Mesendoderm (in vitro differentiated cells): ENCODE measurements around the gene CELF1.

Experiments
- DNase-seq: peaks from one replicate; pipeline ENCODE4 v3.0.0; 2013
- H2AK5ac ChIP-seq: 2 replicates; pipeline ENCODE4 v1.6.1; 2013; ENCODE audit warnings: low read length, inconsistent platforms
- H2BK120ac ChIP-seq: 2 replicates; pipeline ENCODE4 v1.6.1; 2013; ENCODE audit warnings: low read depth, mild to moderate bottlenecking, low read length, moderate library complexity, mixed read lengths
- H2BK15ac ChIP-seq: replicated peaks from 2 replicates; pipeline ENCODE4 v1.6.1; 2013; ENCODE audit warnings: low read depth, mild to moderate bottlenecking, moderate library complexity
- H2BK5ac ChIP-seq: 2 replicates; pipeline ENCODE4 v1.6.1; 2013; ENCODE audit warnings: low read length, inconsistent platforms
- H3K18ac ChIP-seq: 2 replicates; pipeline ENCODE4 v1.6.1; 2013; ENCODE audit warnings: mild to moderate bottlenecking, low read length, mixed read lengths
- H3K23ac ChIP-seq: one replicate; pipeline ENCODE4 v1.6.1; 2013; ENCODE audit warnings: low read length
- H3K27ac ChIP-seq: 2 replicates; pipeline ENCODE4 v1.5.1; 2013; ENCODE audit warnings: low read depth, mild to moderate bottlenecking, inconsistent platforms, low read length, moderate library complexity
- H3K27me3 ChIP-seq: 2 replicates; pipeline ENCODE4 v1.6.1; 2013; ENCODE audit warnings: low read length, control low read depth, mild to moderate bottlenecking, inconsistent platforms; ENCODE audit not compliant: insufficient read depth, poor library complexity
- H3K36me3 ChIP-seq: 2 replicates; pipeline ENCODE4 v1.6.1; 2013; ENCODE audit warnings: low read length, inconsistent platforms; ENCODE audit not compliant: control insufficient read depth, insufficient read depth
- H3K4ac ChIP-seq: one replicate; pipeline ENCODE4 v1.6.1; 2013; ENCODE audit warnings: low read depth, mild to moderate bottlenecking, low read length, moderate library complexity
- H3K4me1 ChIP-seq: 2 replicates; pipeline ENCODE4 v1.6.1; 2013; ENCODE audit warnings: low read depth, low read length, inconsistent platforms; ENCODE audit not compliant: control insufficient read depth
- H3K4me2 ChIP-seq: 2 replicates; pipeline ENCODE4 v1.6.1; 2013; ENCODE audit warnings: low read length
- H3K4me3 ChIP-seq: 2 replicates; pipeline ENCODE4 v1.5.1; 2013; ENCODE audit warnings: mild to moderate bottlenecking, low read length
- H3K56ac ChIP-seq: one replicate; pipeline ENCODE4 v1.6.1; 2013; ENCODE audit warnings: low read length
- H3K79me1 ChIP-seq: 2 replicates; pipeline ENCODE4 v1.6.1; 2013; ENCODE audit warnings: low read length, inconsistent platforms
- H3K79me2 ChIP-seq: 2 replicates; pipeline ENCODE4 v1.6.1; 2013; ENCODE audit warnings: mild to moderate bottlenecking, low read length; ENCODE audit not compliant: control insufficient read depth, insufficient read depth
- H3K9ac ChIP-seq: 2 replicates; pipeline ENCODE4 v1.6.1; 2013; ENCODE audit warnings: low read length, inconsistent platforms
- H4K5ac ChIP-seq: one replicate; pipeline ENCODE4 v1.6.1; 2013; ENCODE audit warnings: low read length
- H4K8ac ChIP-seq: one replicate; pipeline ENCODE4 v1.6.1; 2013; ENCODE audit warnings: low read depth, mild to moderate bottlenecking, control low read depth, low read length, moderate library complexity
- WGBS: extraction: QIAGEN DNeasy Blood & Tissue Kit; methylation state at CpG from one replicate; pipeline ENCODE4 v1.1.7; 2013; ENCODE audit warnings: low lambda C conversion rate, missing lambda C conversion rate; ENCODE audit not compliant: insufficient coverage; ENCODE audit errors: extremely low coverage; 5-methylcytosine and 5-hydroxymethylcytosine counted together

Gene CELF1

GRCh38 chr11:47438721-47439120 lies 114.2 kb downstream of the CELF1 start:
- no peak overlapping the region for H3K56ac ChIP-seq
- H2BK120ac ChIP-seq, result no peak overlapping the region
- no peak overlapping the region for H3K4me3 ChIP-seq
- H4K5ac ChIP-seq, result no peak overlapping the region
- no peak overlapping the region for H3K27ac ChIP-seq
- H3K36me3 ChIP-seq, result no peaks in the 10 kb centered on the region
- no peak overlapping the region for H4K8ac ChIP-seq
- H2BK15ac ChIP-seq, result no peak overlapping the region
- H3K4ac ChIP-seq, result no peak overlapping the region
- no peak overlapping the region for H3K23ac ChIP-seq
- H3K9ac ChIP-seq, result no peak overlapping the region
- no peaks in the 10 kb centered on the region for H3K79me2 ChIP-seq
- no CpG with 5 or more reads among the region's 18 CpGs for WGBS
- no peak overlapping the region for H3K18ac ChIP-seq
- no peaks in the 10 kb centered on the region for H3K79me1 ChIP-seq
- H3K4me2 ChIP-seq, result no peak overlapping the region
- H2BK5ac ChIP-seq, result no peak overlapping the region
- no peaks in the 10 kb centered on the region for H3K4me1 ChIP-seq
- DNase-seq, result no peak
- H3K27me3 ChIP-seq, result no peaks in the 10 kb centered on the region
- no peak overlapping the region for H2AK5ac ChIP-seq

- Histone ChIP-seq H4K8ac (no peak overlapping the region), H4K5ac (no peak overlapping the region), H3K23ac (no peak overlapping the region), H3K4me2 (no peak overlapping the region), H3K27ac (no peak overlapping the region), H2AK5ac (no peak overlapping the region), H3K9ac (no peak overlapping the region), H3K4me1 (no peaks in the 10 kb centered on the region), H2BK15ac (no peak overlapping the region), H3K4ac (no peak overlapping the region), H2BK120ac (no peak overlapping the region), H3K79me1 (no peaks in the 10 kb centered on the region), H2BK5ac (no peak overlapping the region), H3K79me2 (no peaks in the 10 kb centered on the region), H3K18ac (no peak overlapping the region), H3K4me3 (no peak overlapping the region), H3K36me3 (no peaks in the 10 kb centered on the region), H3K56ac (no peak overlapping the region), H3K27me3 (no peaks in the 10 kb centered on the region)
- WGBS, result no CpG with 5 or more reads among the region's 16 CpGs
- DNase-seq, result no peak
These were observed 115.0 kb downstream of the CELF1 start for GRCh38 chr11:47437746-47438418.

- no CpG with 5 or more reads among the region's 11 CpGs for WGBS
- Histone ChIP-seq H3K36me3 (no peaks in the 10 kb centered on the region), H3K4me2 (no peak overlapping the region), H2BK15ac (no peak overlapping the region), H3K56ac (no peak overlapping the region), H3K23ac (no peak overlapping the region), H2BK5ac (no peak overlapping the region), H4K8ac (no peak overlapping the region), H3K4me3 (no peak overlapping the region), H3K79me1 (no peaks in the 10 kb centered on the region), H3K27ac (no peak overlapping the region), H3K9ac (no peak overlapping the region), H2AK5ac (no peak overlapping the region), H3K79me2 (no peaks in the 10 kb centered on the region), H3K27me3 (no peaks in the 10 kb centered on the region), H3K4me1 (no peaks in the 10 kb centered on the region), H3K18ac (no peak overlapping the region), H2BK120ac (no peak overlapping the region), H4K5ac (no peak overlapping the region), H3K4ac (no peak overlapping the region)
- DNase-seq, result no peak
These were observed 115.7 kb downstream of the CELF1 start for GRCh38 chr11:47437218-47437745.

GRCh38 chr11:47436726-47437125 lies 116.2 kb downstream of the CELF1 start:
- Histone ChIP-seq H2BK5ac (no peak overlapping the region), H3K36me3 (no peaks in the 10 kb centered on the region), H3K4me1 (no peaks in the 10 kb centered on the region), H3K56ac (no peak overlapping the region), H3K4me3 (no peak overlapping the region), H3K4me2 (no peak overlapping the region), H3K9ac (no peak overlapping the region), H2AK5ac (no peak overlapping the region), H2BK120ac (no peak overlapping the region), H3K18ac (no peak overlapping the region), H3K27ac (no peak overlapping the region), H4K5ac (no peak overlapping the region), H3K79me1 (no peaks in the 10 kb centered on the region), H3K4ac (no peak overlapping the region), H2BK15ac (no peak overlapping the region), H3K23ac (no peak overlapping the region), H3K79me2 (no peaks in the 10 kb centered on the region), H4K8ac (no peak overlapping the region), H3K27me3 (no peaks in the 10 kb centered on the region)
- no CpG with 5 or more reads among the region's 3 CpGs for WGBS
- DNase-seq, result no peak

- no peak overlapping the region for H4K8ac ChIP-seq
- no peaks in the 10 kb centered on the region for H3K79me1 ChIP-seq
- no peak overlapping the region for H3K23ac ChIP-seq
- no CpG with 5 or more reads among the region's 3 CpGs for WGBS
- no peak overlapping the region for H4K5ac ChIP-seq
- H3K4ac ChIP-seq, result no peak overlapping the region
- no peak overlapping the region for H2BK120ac ChIP-seq
- no peak overlapping the region for H2AK5ac ChIP-seq
- no peak for DNase-seq
- no peak overlapping the region for H3K27ac ChIP-seq
- H2BK15ac ChIP-seq, result no peak overlapping the region
- no peaks in the 10 kb centered on the region for H3K79me2 ChIP-seq
- no peaks in the 10 kb centered on the region for H3K4me1 ChIP-seq
- no peak overlapping the region for H3K56ac ChIP-seq
- no peak overlapping the region for H3K4me3 ChIP-seq
- no peaks in the 10 kb centered on the region for H3K36me3 ChIP-seq
- H2BK5ac ChIP-seq, result no peak overlapping the region
- H3K4me2 ChIP-seq, result no peak overlapping the region
- no peak overlapping the region for H3K18ac ChIP-seq
- H3K27me3 ChIP-seq, result no peaks in the 10 kb centered on the region
- H3K9ac ChIP-seq, result no peak overlapping the region
These were observed 117.2 kb downstream of the CELF1 start for GRCh38 chr11:47435687-47436086.
